DOHH2 (cell line): Measurements from ENCODE around the gene MYLIP.

ENCODE experiments used
- H3F3A ChIP-seq: fragments of 200-600 bp; sonication (generic), shearing (Covaris generic); 2 replicates; pipeline ENCODE4 v1.6.0; 2016; ENCODE audit warnings: antibody characterized with exemption, mild to moderate bottlenecking; ENCODE audit not compliant: control insufficient read depth, insufficient read depth
- H3K27ac ChIP-seq: fragments of 200-600 bp; sonication (generic); 2 replicates; pipeline ENCODE4 v1.5.1; 2014; ENCODE audit warnings: low read depth, mild to moderate bottlenecking, low read length, moderate library complexity
- H3K27me3 ChIP-seq: fragments of 200-600 bp; sonication (generic); 2 replicates; pipeline ENCODE4 v1.6.1; 2014; ENCODE audit warnings: mild to moderate bottlenecking, low read length, mixed read lengths; ENCODE audit not compliant: control insufficient read depth
- H3K36me3 ChIP-seq: fragments of 200-600 bp; sonication (generic); 2 replicates; pipeline ENCODE4 v1.6.1; 2014; ENCODE audit warnings: mild to moderate bottlenecking, low read length, moderate library complexity, mixed read lengths; ENCODE audit not compliant: control insufficient read depth
- H3K4me1 ChIP-seq: fragments of 200-600 bp; sonication (generic); 2 replicates; pipeline ENCODE4 v1.6.1; 2014; ENCODE audit warnings: mild to moderate bottlenecking, low read length, mixed read lengths; ENCODE audit not compliant: control insufficient read depth
- H3K4me2 ChIP-seq: fragments of 200-600 bp; sonication (generic); 2 replicates; pipeline ENCODE4 v1.6.0; 2014; ENCODE audit warnings: mild to moderate bottlenecking, low read length, moderate library complexity
- H3K4me3 ChIP-seq: fragments of 200-600 bp; sonication (generic); 2 replicates; pipeline ENCODE4 v1.5.1; 2014; ENCODE audit warnings: mild to moderate bottlenecking, low read length, mixed read lengths
- H3K79me2 ChIP-seq: fragments of 200-600 bp; sonication (generic); 2 replicates; pipeline ENCODE4 v1.6.1; 2014; ENCODE audit warnings: mild to moderate bottlenecking, low read length, mixed read lengths; ENCODE audit not compliant: control insufficient read depth
- H3K9me2 ChIP-seq: fragments of 200-600 bp; sonication (generic); replicated peaks from 2 replicates; pipeline ENCODE4 v1.6.1; 2014; ENCODE audit warnings: mild to moderate bottlenecking, low read length, mixed read lengths; ENCODE audit not compliant: control insufficient read depth
- H3K9me3 ChIP-seq: fragments of 200-600 bp; sonication (generic); 2 replicates; pipeline ENCODE4 v1.6.1; 2014; ENCODE audit warnings: antibody characterized with exemption, low read length, mixed read lengths; ENCODE audit not compliant: control insufficient read depth, insufficient read depth
- H4K20me1 ChIP-seq: fragments of 200-600 bp; sonication (generic); 2 replicates; pipeline ENCODE4 v1.6.0; 2014; ENCODE audit warnings: low read depth, mild to moderate bottlenecking, antibody characterized with exemption, low read length, moderate library complexity; ENCODE audit not compliant: control insufficient read depth, insufficient read depth
- EZH2phosphoT487 ChIP-seq: fragments of 200-600 bp; sonication (generic); IDR thresholded peaks from 2 replicates; pipeline ENCODE4 v1.6.1; 2017; ENCODE audit warnings: borderline replicate concordance, mild to moderate bottlenecking, antibody characterized with exemption, low read length, moderate library complexity, mixed read lengths
- TF ChIP-seq, protein P1 (sequence below): fragments of 200-600 bp; sonication (generic); IDR thresholded peaks from one replicate; pipeline ENCODE4 v1.5.1; 2014; ENCODE audit warnings: antibody characterized with exemption, mild to moderate bottlenecking, low read depth, low read length; ENCODE audit not compliant: poor library complexity, severe bottlenecking

MYLIP gene

DNA sequence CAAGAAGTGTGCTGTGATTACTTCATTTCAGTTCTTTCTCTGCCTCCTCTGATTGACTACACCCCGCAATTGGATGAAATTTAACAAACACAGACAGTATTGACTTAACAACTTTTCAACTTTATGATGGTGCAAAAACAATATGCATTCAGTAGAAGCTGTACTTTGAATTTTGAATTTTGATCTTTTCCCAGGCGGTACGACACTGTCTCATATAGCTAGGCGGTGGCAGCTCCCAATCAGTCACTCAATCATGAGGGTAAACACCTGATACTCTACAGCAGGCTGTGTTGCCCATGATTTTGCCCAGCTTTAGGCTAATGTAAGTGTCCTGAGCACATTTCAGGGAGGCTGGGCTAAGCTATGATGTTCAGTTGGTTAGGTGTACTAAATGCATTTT, 47.6 kb upstream of the MYLIP start:
- Histone ChIP-seq H3K36me3 (no peaks in the 10 kb centered on the region), H3K27me3 (peaks cover 26% of the 10 kb centered on the region)

DNA sequence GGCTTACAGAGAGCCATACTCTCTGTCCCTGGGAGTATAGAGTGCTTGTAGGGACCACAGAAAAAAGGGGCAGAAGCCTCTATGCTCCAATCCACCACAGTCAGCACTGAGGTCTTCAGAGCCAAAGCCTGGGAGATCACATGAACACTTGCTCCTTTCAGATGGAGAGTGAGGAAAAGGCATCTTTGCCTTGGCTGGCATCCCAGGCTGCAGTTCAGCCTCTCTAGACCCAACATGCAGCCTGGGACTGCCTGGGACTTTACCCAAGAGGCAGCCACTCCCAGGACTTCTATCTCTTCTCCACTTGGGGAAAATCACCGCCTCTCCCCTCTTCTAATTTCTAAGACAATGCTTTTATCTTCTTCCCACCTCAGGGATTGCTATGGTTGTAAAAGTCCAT, 46.5 kb upstream of the MYLIP start:
- Histone ChIP-seq H3K9me2 (no peaks in the 10 kb centered on the region), H4K20me1 (no peaks in the 10 kb centered on the region), H3K9me3 (no peaks in the 10 kb centered on the region), H3F3A (no peaks in the 10 kb centered on the region), H3K27me3 (peaks cover 26% of the 10 kb centered on the region), H3K4me2 (no peak overlapping the region), H3K36me3 (no peaks in the 10 kb centered on the region), H3K79me2 (no peaks in the 10 kb centered on the region), H3K4me3 (no peak overlapping the region), H3K27ac (no peak overlapping the region), H3K4me1 (peaks cover 8% of the 10 kb centered on the region)
- TF ChIP-seq EZH2phosphoT487, result no peak
- TF ChIP-seq, protein P1, sequence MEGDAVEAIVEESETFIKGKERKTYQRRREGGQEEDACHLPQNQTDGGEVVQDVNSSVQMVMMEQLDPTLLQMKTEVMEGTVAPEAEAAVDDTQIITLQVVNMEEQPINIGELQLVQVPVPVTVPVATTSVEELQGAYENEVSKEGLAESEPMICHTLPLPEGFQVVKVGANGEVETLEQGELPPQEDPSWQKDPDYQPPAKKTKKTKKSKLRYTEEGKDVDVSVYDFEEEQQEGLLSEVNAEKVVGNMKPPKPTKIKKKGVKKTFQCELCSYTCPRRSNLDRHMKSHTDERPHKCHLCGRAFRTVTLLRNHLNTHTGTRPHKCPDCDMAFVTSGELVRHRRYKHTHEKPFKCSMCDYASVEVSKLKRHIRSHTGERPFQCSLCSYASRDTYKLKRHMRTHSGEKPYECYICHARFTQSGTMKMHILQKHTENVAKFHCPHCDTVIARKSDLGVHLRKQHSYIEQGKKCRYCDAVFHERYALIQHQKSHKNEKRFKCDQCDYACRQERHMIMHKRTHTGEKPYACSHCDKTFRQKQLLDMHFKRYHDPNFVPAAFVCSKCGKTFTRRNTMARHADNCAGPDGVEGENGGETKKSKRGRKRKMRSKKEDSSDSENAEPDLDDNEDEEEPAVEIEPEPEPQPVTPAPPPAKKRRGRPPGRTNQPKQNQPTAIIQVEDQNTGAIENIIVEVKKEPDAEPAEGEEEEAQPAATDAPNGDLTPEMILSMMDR, result no peak

More for the DNA sequence above, 47.6 kb upstream of the MYLIP start:
- no peaks in the 10 kb centered on the region for H3K79me2 ChIP-seq
- TF ChIP-seq, protein P1, result no peak
- TF ChIP-seq EZH2phosphoT487, result no peak
- H3K4me2 ChIP-seq, result no peak overlapping the region
- H3F3A ChIP-seq, result no peaks in the 10 kb centered on the region
- no peaks in the 10 kb centered on the region for H4K20me1 ChIP-seq
- no peaks in the 10 kb centered on the region for H3K9me3 ChIP-seq
- H3K9me2 ChIP-seq, result no peaks in the 10 kb centered on the region
- H3K27ac ChIP-seq, result no peak overlapping the region
- peaks cover 8% of the 10 kb centered on the region for H3K4me1 ChIP-seq
- H3K4me3 ChIP-seq, result no peak overlapping the region

DNA sequence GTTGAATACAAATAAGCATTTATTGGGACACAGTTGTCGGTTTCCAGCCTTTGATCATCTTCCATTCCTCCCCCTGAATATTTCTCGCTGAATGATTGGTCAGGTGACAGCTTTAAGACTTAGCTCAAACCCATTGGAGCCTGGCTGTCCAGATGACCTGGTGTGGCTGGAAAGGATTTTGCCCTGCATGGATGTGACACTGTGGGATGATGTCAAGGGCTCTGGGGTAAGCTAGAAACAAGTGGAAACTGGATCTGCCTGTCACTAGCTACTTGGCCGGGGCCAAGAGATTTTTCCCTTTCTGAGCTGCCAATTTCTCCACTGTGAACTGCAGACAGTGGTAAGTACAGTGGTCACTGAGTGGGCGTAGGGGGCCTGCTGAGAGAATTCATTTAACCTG, 41.9 kb upstream of the MYLIP start:
- H3K27me3 ChIP-seq, result peaks cover 8% of the 10 kb centered on the region; the same call in 1 of the 2 replicates
- no peaks in the 10 kb centered on the region for H3F3A ChIP-seq
- no peak overlapping the region for H3K4me2 ChIP-seq
- H3K4me3 ChIP-seq, result no peak overlapping the region
- no peaks in the 10 kb centered on the region for H3K4me1 ChIP-seq
- no peaks in the 10 kb centered on the region for H4K20me1 ChIP-seq
- TF ChIP-seq EZH2phosphoT487, result no peak
- TF ChIP-seq, protein P1, result no peak
- no peaks in the 10 kb centered on the region for H3K9me2 ChIP-seq
- no peaks in the 10 kb centered on the region for H3K79me2 ChIP-seq
- no peak overlapping the region for H3K27ac ChIP-seq
- H3K9me3 ChIP-seq, result no peaks in the 10 kb centered on the region
- H3K36me3 ChIP-seq, result no peaks in the 10 kb centered on the region
